Liver (tissue), 3 donors: ENCODE measurements around the gene CPLX1.

Experiments used
- GABPA ChIP-seq, 2 donors: IDR thresholded peaks in 1 of 2; conservative IDR thresholded peaks in 1 of 2; 2 replicates each; pipeline ENCODE4 v1.6.1; 2016; ENCODE audit warnings: antibody characterized with exemption in 2 of 2, mild to moderate bottlenecking in 1 of 2, moderate library complexity in 1 of 2
- RXRA ChIP-seq, 2 donors: IDR thresholded peaks; 2 replicates each; pipeline ENCODE4 v1.6.1; 2017 to 2018; ENCODE audit warnings: antibody characterized with exemption in 2 of 2, mild to moderate bottlenecking in 1 of 2
- SP1 ChIP-seq: IDR thresholded peaks from 2 replicates; pipeline ENCODE4 v1.6.1; 2018; ENCODE audit warnings: antibody characterized with exemption, mild to moderate bottlenecking
- YY1 ChIP-seq: IDR thresholded peaks from 2 replicates; pipeline ENCODE4 v1.6.1; 2016; ENCODE audit warnings: antibody characterized with exemption, mild to moderate bottlenecking
- TF ChIP-seq, protein P1 (sequence below): fragments of 150-350 bp; IDR thresholded peaks from 2 replicates; pipeline ENCODE4 v1.5.1; 2017; ENCODE audit warnings: improper control_type of control experiment, low read depth, low read length; ENCODE audit not compliant: missing input control
- TF ChIP-seq, protein P2 (sequence below): IDR thresholded peaks from 2 replicates; pipeline ENCODE4 v1.6.1; 2016; ENCODE audit warnings: antibody characterized with exemption
- TF ChIP-seq, protein P3 (sequence below): IDR thresholded peaks from 2 replicates; pipeline ENCODE4 v1.6.1; 2016; ENCODE audit warnings: antibody characterized with exemption
- TF ChIP-seq, protein P4 (sequence below): IDR thresholded peaks from 2 replicates; pipeline ENCODE4 v1.6.1; 2016; ENCODE audit warnings: antibody characterized with exemption, mild to moderate bottlenecking
- donor health status: healthy.
- donor health status: healthy.

GRCh38 chr4:766559-767283 is 59.2 kb downstream of the CPLX1 start:
- TF ChIP-seq, protein P1, sequence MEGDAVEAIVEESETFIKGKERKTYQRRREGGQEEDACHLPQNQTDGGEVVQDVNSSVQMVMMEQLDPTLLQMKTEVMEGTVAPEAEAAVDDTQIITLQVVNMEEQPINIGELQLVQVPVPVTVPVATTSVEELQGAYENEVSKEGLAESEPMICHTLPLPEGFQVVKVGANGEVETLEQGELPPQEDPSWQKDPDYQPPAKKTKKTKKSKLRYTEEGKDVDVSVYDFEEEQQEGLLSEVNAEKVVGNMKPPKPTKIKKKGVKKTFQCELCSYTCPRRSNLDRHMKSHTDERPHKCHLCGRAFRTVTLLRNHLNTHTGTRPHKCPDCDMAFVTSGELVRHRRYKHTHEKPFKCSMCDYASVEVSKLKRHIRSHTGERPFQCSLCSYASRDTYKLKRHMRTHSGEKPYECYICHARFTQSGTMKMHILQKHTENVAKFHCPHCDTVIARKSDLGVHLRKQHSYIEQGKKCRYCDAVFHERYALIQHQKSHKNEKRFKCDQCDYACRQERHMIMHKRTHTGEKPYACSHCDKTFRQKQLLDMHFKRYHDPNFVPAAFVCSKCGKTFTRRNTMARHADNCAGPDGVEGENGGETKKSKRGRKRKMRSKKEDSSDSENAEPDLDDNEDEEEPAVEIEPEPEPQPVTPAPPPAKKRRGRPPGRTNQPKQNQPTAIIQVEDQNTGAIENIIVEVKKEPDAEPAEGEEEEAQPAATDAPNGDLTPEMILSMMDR: no peak
- TF ChIP-seq, protein P2, sequence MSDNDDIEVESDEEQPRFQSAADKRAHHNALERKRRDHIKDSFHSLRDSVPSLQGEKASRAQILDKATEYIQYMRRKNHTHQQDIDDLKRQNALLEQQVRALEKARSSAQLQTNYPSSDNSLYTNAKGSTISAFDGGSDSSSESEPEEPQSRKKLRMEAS: no peak
- TF ChIP-seq, protein P3, sequence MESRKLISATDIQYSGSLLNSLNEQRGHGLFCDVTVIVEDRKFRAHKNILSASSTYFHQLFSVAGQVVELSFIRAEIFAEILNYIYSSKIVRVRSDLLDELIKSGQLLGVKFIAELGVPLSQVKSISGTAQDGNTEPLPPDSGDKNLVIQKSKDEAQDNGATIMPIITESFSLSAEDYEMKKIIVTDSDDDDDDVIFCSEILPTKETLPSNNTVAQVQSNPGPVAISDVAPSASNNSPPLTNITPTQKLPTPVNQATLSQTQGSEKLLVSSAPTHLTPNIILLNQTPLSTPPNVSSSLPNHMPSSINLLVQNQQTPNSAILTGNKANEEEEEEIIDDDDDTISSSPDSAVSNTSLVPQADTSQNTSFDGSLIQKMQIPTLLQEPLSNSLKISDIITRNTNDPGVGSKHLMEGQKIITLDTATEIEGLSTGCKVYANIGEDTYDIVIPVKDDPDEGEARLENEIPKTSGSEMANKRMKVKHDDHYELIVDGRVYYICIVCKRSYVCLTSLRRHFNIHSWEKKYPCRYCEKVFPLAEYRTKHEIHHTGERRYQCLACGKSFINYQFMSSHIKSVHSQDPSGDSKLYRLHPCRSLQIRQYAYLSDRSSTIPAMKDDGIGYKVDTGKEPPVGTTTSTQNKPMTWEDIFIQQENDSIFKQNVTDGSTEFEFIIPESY: no peak
- no peak for TF ChIP-seq SP1
- TF ChIP-seq, protein P4, sequence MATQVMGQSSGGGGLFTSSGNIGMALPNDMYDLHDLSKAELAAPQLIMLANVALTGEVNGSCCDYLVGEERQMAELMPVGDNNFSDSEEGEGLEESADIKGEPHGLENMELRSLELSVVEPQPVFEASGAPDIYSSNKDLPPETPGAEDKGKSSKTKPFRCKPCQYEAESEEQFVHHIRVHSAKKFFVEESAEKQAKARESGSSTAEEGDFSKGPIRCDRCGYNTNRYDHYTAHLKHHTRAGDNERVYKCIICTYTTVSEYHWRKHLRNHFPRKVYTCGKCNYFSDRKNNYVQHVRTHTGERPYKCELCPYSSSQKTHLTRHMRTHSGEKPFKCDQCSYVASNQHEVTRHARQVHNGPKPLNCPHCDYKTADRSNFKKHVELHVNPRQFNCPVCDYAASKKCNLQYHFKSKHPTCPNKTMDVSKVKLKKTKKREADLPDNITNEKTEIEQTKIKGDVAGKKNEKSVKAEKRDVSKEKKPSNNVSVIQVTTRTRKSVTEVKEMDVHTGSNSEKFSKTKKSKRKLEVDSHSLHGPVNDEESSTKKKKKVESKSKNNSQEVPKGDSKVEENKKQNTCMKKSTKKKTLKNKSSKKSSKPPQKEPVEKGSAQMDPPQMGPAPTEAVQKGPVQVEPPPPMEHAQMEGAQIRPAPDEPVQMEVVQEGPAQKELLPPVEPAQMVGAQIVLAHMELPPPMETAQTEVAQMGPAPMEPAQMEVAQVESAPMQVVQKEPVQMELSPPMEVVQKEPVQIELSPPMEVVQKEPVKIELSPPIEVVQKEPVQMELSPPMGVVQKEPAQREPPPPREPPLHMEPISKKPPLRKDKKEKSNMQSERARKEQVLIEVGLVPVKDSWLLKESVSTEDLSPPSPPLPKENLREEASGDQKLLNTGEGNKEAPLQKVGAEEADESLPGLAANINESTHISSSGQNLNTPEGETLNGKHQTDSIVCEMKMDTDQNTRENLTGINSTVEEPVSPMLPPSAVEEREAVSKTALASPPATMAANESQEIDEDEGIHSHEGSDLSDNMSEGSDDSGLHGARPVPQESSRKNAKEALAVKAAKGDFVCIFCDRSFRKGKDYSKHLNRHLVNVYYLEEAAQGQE: no peak
- TF ChIP-seq RXRA (IDR thresholded peaks at IDR 0.05): no peak
- no peak for TF ChIP-seq GABPA (IDR thresholded peaks at IDR 0.05 in 1 of 2, conservative IDR thresholded peaks at IDR 0.05 in 1 of 2)
- TF ChIP-seq YY1: no peak
